Measurements from ENCODE around the gene REV3L.
A peak's percentile ranks its signal among the peaks of the same experiment; 100 is the strongest.
"Not testable (repeated sequence)": the region's sequence is repeated elsewhere in the genome, so short reads cannot be mapped to it uniquely, and the experiment has no call there.

The REV3L gene

GRCh38 chr6:111494951-111495635 is 12.1 kb upstream of the REV3L start:
- DNase-seq: no peak

GRCh38 chr6:111492499-111492898 is 9.5 kb upstream of the REV3L start:
- DNase-seq: no peak

GRCh38 chr6:111490067-111490466 is 7.0 kb upstream of the REV3L start:
- no peak for DNase-seq

- DNase-seq: peak in 1 of 5 donors; percentile 90
These were observed 4.6 kb upstream of the REV3L start for GRCh38 chr6:111487661-111488060.

GRCh38 chr6:111486921-111487320 is 3.9 kb upstream of the REV3L start:
- peak in 1 of 5 donors; percentile 67 for DNase-seq

- DNase-seq: no peak
These were observed 3.5 kb upstream of the REV3L start for GRCh38 chr6:111486475-111486874.

- DNase-seq: no peak
These were observed 2.3 kb upstream of the REV3L start for GRCh38 chr6:111485342-111485741.

GRCh38 chr6:111484633-111484930 is 1.6 kb upstream of the REV3L start:
- DNase-seq: peak in 1 of 5 donors; percentile 27

GRCh38 chr6:111483736-111484632 is 966 bp upstream of the REV3L start:
- DNase-seq: peak; percentile 71 to 95 (median 81)

- peak; percentile 16 to 52 (median 37) for DNase-seq
These were observed 645 bp downstream of the REV3L start for GRCh38 chr6:111482188-111482958.

- no peak for DNase-seq
These were observed 1.2 kb downstream of the REV3L start for GRCh38 chr6:111481836-111482187.

GRCh38 chr6:111480988-111481822 is 1.8 kb downstream of the REV3L start:
- DNase-seq: no peak

GRCh38 chr6:111478749-111479148 is 4.3 kb downstream of the REV3L start:
- DNase-seq: peak in 1 of 5 donors; percentile 56

- DNase-seq: no peak
These were observed 4.9 kb downstream of the REV3L start for GRCh38 chr6:111478064-111478476.

GRCh38 chr6:111477481-111477938 is 5.5 kb downstream of the REV3L start:
- DNase-seq: no peak

- not testable (repeated sequence) for DNase-seq
These were observed 7.0 kb downstream of the REV3L start for GRCh38 chr6:111476061-111476460.

GRCh38 chr6:111474771-111475170 is 8.2 kb downstream of the REV3L start:
- DNase-seq: no peak

- no peak for DNase-seq
These were observed 8.9 kb downstream of the REV3L start for GRCh38 chr6:111474106-111474505.

GRCh38 chr6:111472933-111473435 is 10.0 kb downstream of the REV3L start:
- DNase-seq: peak in 1 of 5 donors; percentile 14

- no peak for DNase-seq
These were observed 11.1 kb downstream of the REV3L start for GRCh38 chr6:111471958-111472357.

- DNase-seq: no peak
These were observed 11.5 kb downstream of the REV3L start for GRCh38 chr6:111471533-111471932.

- no peak for DNase-seq
These were observed 12.0 kb downstream of the REV3L start for GRCh38 chr6:111470991-111471390.

Data from T-helper 1 cell (primary cell).